SK-N-MC (cell line): ENCODE results near the gene PIWIL1.

Experiments
- DNase-seq: peaks from one replicate; pipeline ENCODE4 v3.0.0-alpha.2; 2011; ENCODE audit warnings: low read depth, low spot score
- H3K27ac ChIP-seq: fragments of 200-600 bp; sonication (generic); 2 replicates; pipeline ENCODE4 v1.5.1; 2016; ENCODE audit warnings: mixed run types
- H3K36me3 ChIP-seq: fragments of 200-600 bp; sonication (generic); 2 replicates; pipeline ENCODE4 v1.6.1; 2017; ENCODE audit warnings: antibody characterized with exemption, low read length, mixed read lengths; ENCODE audit not compliant: insufficient read depth
- H3K4me3 ChIP-seq: fragments of 200-600 bp; sonication (generic); 2 replicates; pipeline ENCODE4 v1.5.1; 2016
- H3K9ac ChIP-seq: fragments of 200-600 bp; sonication (generic); 2 replicates; pipeline ENCODE4 v1.8.0; 2017; ENCODE audit warnings: mixed run types, mixed read lengths; ENCODE audit not compliant: insufficient read length
- H3K9me3 ChIP-seq: fragments of 200-600 bp; sonication (generic); 2 replicates; pipeline ENCODE4 v1.6.1; 2017; ENCODE audit warnings: low read depth, mild to moderate bottlenecking, antibody characterized with exemption, low read length, moderate library complexity, mixed read lengths
- EZH2 ChIP-seq: fragments of 200-600 bp; sonication (generic); IDR thresholded peaks from one replicate; pipeline ENCODE4 v1.6.1; 2017; ENCODE audit warnings: antibody characterized with exemption
- FOXP2 ChIP-seq: optimal IDR thresholded peaks from 2 replicates; pipeline ENCODE3; 2011; ENCODE audit warnings: mild to moderate bottlenecking, moderate library complexity; ENCODE audit not compliant: insufficient read depth; ENCODE audit errors: extremely low read length, control extremely low read depth
- POLR2AphosphoS5 ChIP-seq: IDR thresholded peaks from 2 replicates; pipeline ENCODE4 v1.6.1; 2012; ENCODE audit warnings: mild to moderate bottlenecking, low read depth, low read length, borderline replicate concordance

PIWIL1 gene

DNA sequence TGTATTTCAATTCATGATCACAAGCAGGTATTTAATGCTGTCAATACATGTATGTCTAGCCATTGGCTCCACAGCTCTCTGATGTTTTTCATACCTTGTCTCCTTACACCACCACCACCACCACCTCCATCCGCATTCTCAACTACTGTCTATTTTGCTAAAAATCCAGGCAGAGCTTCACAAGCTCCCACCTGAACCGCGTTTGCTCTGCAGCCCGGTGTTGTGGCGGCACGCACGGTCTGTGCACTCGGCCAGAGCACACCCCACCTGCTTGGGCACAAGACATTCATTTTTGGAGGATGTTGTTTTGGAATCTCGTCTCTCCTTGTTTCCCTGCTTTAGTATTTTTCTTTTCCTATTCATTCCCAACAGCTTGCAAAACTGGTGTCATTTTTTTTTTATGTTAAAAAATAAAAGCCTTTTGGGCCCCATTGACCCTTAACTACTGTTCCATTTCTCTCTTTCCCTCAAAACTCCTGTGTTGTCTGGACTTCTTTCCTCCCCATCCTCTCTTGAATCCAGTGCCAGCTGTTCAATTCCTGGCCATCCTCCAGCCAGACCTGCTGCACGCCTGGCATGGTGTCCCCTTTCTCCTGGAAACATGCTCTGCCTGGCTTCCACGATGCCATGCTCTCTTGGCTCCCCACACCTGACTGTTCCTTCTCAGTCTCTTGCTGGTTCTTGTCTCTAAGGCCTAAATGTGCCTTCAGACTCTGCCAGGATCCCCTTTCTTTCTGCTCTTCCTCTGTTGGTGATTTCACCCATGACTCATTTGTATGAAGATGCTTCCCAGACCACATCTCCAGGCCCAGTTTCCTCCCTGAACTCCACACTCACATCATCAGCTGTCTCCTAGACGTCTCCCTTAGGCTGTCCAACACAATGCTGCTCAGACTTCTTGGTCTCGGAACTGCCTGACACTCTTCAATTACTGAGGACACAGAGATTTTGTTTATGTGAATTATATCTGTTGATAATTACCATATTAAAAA, 37.9 kb downstream of the PIWIL1 start:
- TF ChIP-seq FOXP2, result no peak
- TF ChIP-seq EZH2, result no peak
- no peak for TF ChIP-seq POLR2AphosphoS5
- Histone ChIP-seq H3K9ac (no peak overlapping the region), H3K9me3 (no peaks in the 10 kb centered on the region), H3K36me3 (no peaks in the 10 kb centered on the region), H3K4me3 (no peak overlapping the region), H3K27ac (no peak overlapping the region)
- no peak for DNase-seq

DNA sequence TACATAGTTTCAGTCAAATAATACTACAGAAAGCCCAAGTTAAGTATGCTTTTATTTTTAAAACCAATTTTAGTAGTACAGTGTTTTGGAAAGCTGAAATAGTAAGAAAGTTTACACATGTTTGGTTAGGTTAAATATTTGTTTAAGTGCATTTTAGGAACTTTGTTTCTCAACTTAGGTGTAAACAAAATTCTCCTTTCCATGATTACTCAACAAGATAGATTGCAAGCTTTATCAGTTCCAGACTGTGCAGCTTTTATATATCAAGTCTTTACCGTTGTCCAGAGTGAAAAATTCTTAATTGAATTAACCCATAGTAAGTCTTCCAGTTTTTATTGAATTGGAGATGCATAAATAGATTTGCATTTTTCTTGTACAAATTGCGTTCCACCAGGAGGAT, 45.1 kb downstream of the PIWIL1 start:
- no peaks in the 10 kb centered on the region for H3K36me3 ChIP-seq
- no peak for DNase-seq
- no peak overlapping the region for H3K4me3 ChIP-seq
- H3K27ac ChIP-seq, result no peak overlapping the region
- H3K9me3 ChIP-seq, result no peaks in the 10 kb centered on the region
- TF ChIP-seq FOXP2 (no peak), EZH2 (no peak), POLR2AphosphoS5 (no peak)
- H3K9ac ChIP-seq, result no peak overlapping the region

DNA sequence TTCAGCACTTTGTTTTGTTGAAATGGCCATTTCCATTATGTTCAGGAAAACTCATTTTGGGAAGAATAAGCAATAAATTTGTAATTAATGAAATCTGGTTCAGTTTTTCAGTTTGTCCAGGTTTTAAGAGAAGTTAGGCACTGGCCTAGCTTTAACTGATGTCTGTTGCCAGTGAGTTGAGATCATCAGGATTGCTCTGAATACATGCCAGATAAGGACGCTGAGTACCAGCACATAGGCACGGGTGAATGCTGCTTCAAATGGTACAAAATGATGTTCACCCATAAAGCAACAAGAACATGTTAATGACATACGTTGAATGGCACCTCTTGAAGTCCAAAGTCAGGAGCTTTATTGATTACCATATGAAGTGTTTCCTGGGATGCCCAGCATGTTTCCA, 46.5 kb downstream of the PIWIL1 start:
- no peak overlapping the region for H3K9ac ChIP-seq
- DNase-seq, result no peak
- no peak overlapping the region for H3K27ac ChIP-seq
- H3K4me3 ChIP-seq, result no peak overlapping the region
- H3K36me3 ChIP-seq, result no peaks in the 10 kb centered on the region
- no peaks in the 10 kb centered on the region for H3K9me3 ChIP-seq
- TF ChIP-seq EZH2 (no peak), FOXP2 (no peak), POLR2AphosphoS5 (no peak)

DNA sequence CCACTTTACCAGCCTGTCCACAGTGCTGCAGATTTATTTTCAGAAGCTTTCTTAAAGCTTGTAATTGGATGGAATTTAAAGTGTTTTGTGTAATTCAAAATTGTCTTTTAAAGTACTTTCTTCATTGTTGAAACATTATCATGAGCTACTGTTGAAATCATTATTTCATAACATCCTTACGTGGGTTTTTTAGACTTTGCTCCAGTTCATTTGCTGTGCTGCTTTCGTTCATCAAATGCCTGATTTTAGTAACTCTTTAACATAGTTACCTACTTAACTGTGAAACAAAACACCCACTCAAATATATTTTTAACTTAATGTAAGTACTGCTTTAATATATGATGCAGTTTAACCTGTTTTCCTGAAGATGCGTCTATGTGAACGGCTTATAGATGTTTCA, 47.5 kb downstream of the PIWIL1 start:
- H3K27ac ChIP-seq, result no peak overlapping the region
- H3K9ac ChIP-seq, result no peak overlapping the region
- no peak overlapping the region for H3K4me3 ChIP-seq
- TF ChIP-seq POLR2AphosphoS5 (no peak), EZH2 (no peak), FOXP2 (no peak)
- no peaks in the 10 kb centered on the region for H3K9me3 ChIP-seq
- no peak for DNase-seq
- no peaks in the 10 kb centered on the region for H3K36me3 ChIP-seq

DNA sequence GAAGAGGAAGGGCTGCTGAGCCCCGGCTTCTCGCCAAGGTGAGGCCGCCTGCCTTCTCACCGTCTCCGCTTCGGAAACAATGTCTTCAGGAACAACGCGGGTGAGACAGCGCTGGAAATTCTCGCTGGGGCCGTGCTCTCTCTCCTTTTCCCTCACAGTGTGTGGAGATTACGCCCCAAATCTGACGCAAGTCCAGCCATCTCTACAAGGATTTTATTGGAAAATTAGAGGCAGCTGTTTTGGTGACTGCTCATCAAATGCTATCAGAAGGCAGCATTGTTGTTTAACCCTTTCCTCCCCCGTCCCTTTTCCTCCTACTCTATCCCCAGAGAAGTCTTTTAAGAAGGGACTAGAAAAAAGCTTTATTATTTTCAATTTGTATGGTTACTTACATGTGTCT, 53.5 kb downstream of the PIWIL1 start:
- H3K9ac ChIP-seq, result no peak overlapping the region
- no peaks in the 10 kb centered on the region for H3K9me3 ChIP-seq
- TF ChIP-seq FOXP2 (no peak), POLR2AphosphoS5 (no peak), EZH2 (no peak)
- no peak overlapping the region for H3K4me3 ChIP-seq
- DNase-seq, result no peak
- no peak overlapping the region for H3K27ac ChIP-seq
- no peaks in the 10 kb centered on the region for H3K36me3 ChIP-seq

DNA sequence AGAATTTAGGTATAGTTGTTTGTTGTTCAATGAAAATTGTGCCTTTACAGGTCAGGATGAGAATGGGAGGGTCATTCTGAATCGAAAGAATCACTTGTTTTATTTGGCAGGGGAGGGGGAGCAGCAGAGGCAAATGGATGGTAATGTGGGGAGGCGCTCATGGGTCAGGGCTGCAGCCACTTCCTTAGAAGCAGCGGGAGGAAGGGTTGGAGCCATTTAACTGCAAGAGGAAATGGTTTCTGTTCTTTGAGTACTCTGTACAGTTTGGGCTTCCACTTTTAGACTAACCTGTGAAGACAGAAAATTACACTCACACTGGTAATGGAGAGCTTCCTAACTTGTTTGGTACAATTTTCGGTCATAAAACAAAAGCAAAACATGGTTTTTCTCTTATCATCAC, 57.2 kb downstream of the PIWIL1 start:
- Histone ChIP-seq H3K27ac (no peak overlapping the region), H3K4me3 (no peak overlapping the region), H3K9ac (no peak overlapping the region), H3K9me3 (no peaks in the 10 kb centered on the region), H3K36me3 (no peaks in the 10 kb centered on the region)
- DNase-seq, result no peak
- TF ChIP-seq FOXP2 (no peak), POLR2AphosphoS5 (no peak), EZH2 (no peak)

DNA sequence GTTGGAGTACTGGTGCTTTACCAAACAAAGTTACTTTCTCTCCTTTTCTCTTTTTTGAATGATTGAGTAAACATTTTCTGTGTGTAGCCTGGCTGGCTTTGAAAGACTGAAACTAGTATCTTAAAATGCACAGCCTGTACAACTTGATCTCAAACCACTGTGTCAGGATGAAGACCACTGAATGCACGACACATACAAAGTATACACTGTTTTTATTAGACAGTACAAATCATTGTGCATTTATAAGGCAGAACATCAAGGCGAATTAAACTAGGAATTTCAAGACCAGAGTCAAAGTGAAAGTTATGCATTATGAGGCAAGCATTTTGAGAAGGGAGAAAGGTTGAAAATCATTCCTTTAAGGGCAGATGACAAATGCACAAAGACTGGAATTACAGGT, 59.0 kb downstream of the PIWIL1 start:
- DNase-seq, result no peak
- H3K36me3 ChIP-seq, result no peaks in the 10 kb centered on the region
- no peak overlapping the region for H3K9ac ChIP-seq
- H3K9me3 ChIP-seq, result no peaks in the 10 kb centered on the region
- H3K27ac ChIP-seq, result no peak overlapping the region
- no peak overlapping the region for H3K4me3 ChIP-seq
- TF ChIP-seq FOXP2 (no peak), EZH2 (no peak), POLR2AphosphoS5 (no peak)

DNA sequence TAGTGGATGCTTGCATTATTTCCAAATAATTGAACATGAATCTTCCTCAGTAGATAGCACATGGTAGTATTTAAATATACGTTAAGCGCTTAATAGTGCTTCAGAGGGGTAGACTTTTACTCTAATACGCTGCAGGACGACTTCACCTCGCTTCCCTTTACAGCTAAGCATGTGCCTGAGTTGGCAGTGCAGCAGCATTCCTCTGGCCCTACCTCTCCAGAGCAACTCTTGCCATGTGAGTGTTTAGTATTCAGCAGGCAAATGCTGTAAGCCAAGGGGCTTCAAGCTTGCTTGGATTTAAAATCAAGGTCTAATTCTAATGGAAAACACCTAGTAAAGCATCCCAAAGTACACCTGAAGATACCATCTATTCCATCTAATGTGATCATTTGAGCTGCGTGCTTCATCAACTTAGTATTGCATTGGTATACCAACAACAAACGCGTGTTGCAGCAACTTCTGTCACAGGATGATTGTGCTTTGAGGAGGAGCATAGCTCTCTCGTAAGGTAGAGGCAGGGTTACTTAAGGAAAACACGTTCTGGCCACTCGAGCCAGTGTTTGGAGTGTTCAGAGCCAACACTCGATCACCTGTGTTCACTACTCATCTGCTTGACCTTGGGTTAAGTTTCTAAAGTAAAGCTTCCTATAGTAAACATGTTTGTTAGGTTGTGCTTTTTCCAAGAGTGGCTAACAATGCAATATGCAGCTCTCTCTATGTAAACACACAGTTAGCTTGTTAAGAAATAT, 60.6 kb downstream of the PIWIL1 start:
- Histone ChIP-seq H3K9me3 (no peaks in the 10 kb centered on the region), H3K36me3 (no peaks in the 10 kb centered on the region), H3K9ac (no peak overlapping the region), H3K4me3 (no peak overlapping the region), H3K27ac (no peak overlapping the region)
- TF ChIP-seq FOXP2 (no peak), POLR2AphosphoS5 (no peak), EZH2 (no peak)
- DNase-seq, result no peak

DNA sequence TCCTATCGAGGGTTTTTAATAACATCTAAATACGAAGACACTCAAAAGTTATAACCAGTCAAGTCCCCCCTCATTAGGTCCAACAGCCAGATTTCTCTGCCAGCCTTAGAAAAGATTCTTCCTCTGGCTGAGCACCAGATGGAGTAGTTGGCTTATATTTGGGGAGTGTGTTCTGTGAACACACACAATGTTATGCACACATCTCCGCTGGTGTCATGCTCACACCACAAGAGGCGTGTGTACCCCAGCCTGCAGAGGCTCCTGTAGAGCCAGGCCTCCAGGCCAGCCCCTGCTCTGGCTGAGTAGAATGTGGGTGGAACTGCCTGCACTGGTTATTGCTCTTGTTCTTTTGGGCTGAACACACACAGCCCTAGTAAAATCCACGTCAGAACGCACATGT, 64.0 kb downstream of the PIWIL1 start:
- H3K4me3 ChIP-seq, result no peak overlapping the region
- no peak for DNase-seq

More for the DNA sequence above, 64.0 kb downstream of the PIWIL1 start:
- Histone ChIP-seq H3K27ac (no peak overlapping the region), H3K9ac (no peak overlapping the region), H3K9me3 (no peaks in the 10 kb centered on the region), H3K36me3 (no peaks in the 10 kb centered on the region)
- no peak for TF ChIP-seq EZH2
- TF ChIP-seq FOXP2, result no peak
- no peak for TF ChIP-seq POLR2AphosphoS5
